Endodermal cell (in vitro differentiated cells): ENCODE measurements around the gene IMMP2L. TPM values are rescaled to one million over a fixed set of nuclear protein-coding genes. Genes with fewer than 3 reads are reported as not detected.

Experiments
- DNase-seq: peaks from one replicate; pipeline ENCODE4 v3.0.0-alpha.2; 2017
- H3K27ac ChIP-seq: 2 replicates; pipeline ENCODE4 v1.5.1; 2013; ENCODE audit warnings: mild to moderate bottlenecking, low read depth, low read length, moderate library complexity
- H3K27me3 ChIP-seq: 2 replicates; pipeline ENCODE4 v1.6.1; 2013; ENCODE audit warnings: mild to moderate bottlenecking, low read length, moderate library complexity; ENCODE audit not compliant: insufficient read depth, control insufficient read depth, poor library complexity, severe bottlenecking
- H3K36me3 ChIP-seq: 2 replicates; pipeline ENCODE4 v1.7.0; 2013; ENCODE audit warnings: mild to moderate bottlenecking, low read length, moderate library complexity; ENCODE audit not compliant: control insufficient read depth, insufficient read depth
- H3K4me1 ChIP-seq: one replicate; pipeline ENCODE4 v1.7.0; 2013; ENCODE audit warnings: low read length; ENCODE audit not compliant: control insufficient read depth, insufficient read depth
- H3K4me3 ChIP-seq: 2 replicates; pipeline ENCODE4 v1.5.1; 2013; ENCODE audit warnings: mild to moderate bottlenecking, low read length, moderate library complexity
- H3K9ac ChIP-seq: 2 replicates; pipeline ENCODE4 v1.6.1; 2013; ENCODE audit warnings: mild to moderate bottlenecking, low read length, moderate library complexity; ENCODE audit not compliant: poor library complexity, severe bottlenecking; ENCODE audit errors: extremely low read depth
- H3K9me3 ChIP-seq: 2 replicates; pipeline ENCODE4 v1.6.1; 2013; ENCODE audit warnings: mild to moderate bottlenecking, low read length, moderate library complexity; ENCODE audit not compliant: control insufficient read depth
- H3K27ac Mint-ChIP-seq: 2 replicates; pipeline ENCODE4 v1.8.0; 2020; ENCODE audit warnings: mixed read lengths
- H3K27me3 Mint-ChIP-seq: 2 replicates; pipeline ENCODE4 v1.8.0; 2021; ENCODE audit warnings: mild to moderate bottlenecking, mixed read lengths; ENCODE audit not compliant: insufficient read depth
- H3K36me3 Mint-ChIP-seq: 2 replicates; pipeline ENCODE4 v1.8.0; 2020; ENCODE audit warnings: low read depth, mixed read lengths
- H3K4me1 Mint-ChIP-seq: 2 replicates; pipeline ENCODE4 v1.8.0; 2020; ENCODE audit warnings: mixed read lengths
- H3K4me3 Mint-ChIP-seq: 2 replicates; pipeline ENCODE4 v1.8.0; 2020; ENCODE audit warnings: mild to moderate bottlenecking, moderate library complexity, mixed read lengths
- H3K9me3 Mint-ChIP-seq: 2 replicates; pipeline ENCODE4 v1.8.0; 2020; ENCODE audit warnings: mild to moderate bottlenecking, mixed read lengths
- WGBS, 2 experiments: methylation state at CpG; one replicate each; pipeline versions ENCODE4 v1.1.5 to v1.1.7; 2013; ENCODE audit warnings: missing lambda C conversion rate in 2 of 2, mixed read lengths in 1 of 2; ENCODE audit not compliant: insufficient coverage in 1 of 2, insufficient read length in 1 of 2; 5-methylcytosine and 5-hydroxymethylcytosine counted together
- total RNA-seq, 2 donors: library from RNA; stranded (reverse); fragmentation: NEBNext Ultra II Directional in 1 of 2; extraction: Animal tissue kit (Norgen Biotek cat#: 25700) in 1 of 2; gene quantifications; 2 replicates in 1 of 2; 3 replicates in 1 of 2; pipeline ENCODE4 v1.2.1, GENCODE V29; 2021
- TF ChIP-seq, protein P1 (sequence below): fragments of 200-600 bp; sonication (generic); conservative IDR thresholded peaks from 2 replicates; pipeline ENCODE4 v1.5.0; 2021; ENCODE audit warnings: antibody characterized with exemption, mild to moderate bottlenecking

Gene IMMP2L
- total RNA-seq, 2 donors from 2014 or later: 17.7 to 19.4 TPM

- Histone ChIP-seq H3K4me3 (no peak overlapping the region), H3K9me3 (no peaks in the 10 kb centered on the region), H3K27me3 (no peaks in the 10 kb centered on the region), H3K27ac (no peak overlapping the region), H3K36me3 (no peaks in the 10 kb centered on the region), H3K4me1 (peaks cover 9% of the 10 kb centered on the region), H3K9ac (peak overlapping the region; percentile 17)
- Mint-ChIP-seq H3K4me1 (peaks cover 30% of the 10 kb centered on the region), H3K9me3 (peaks cover 2% of the 10 kb centered on the region), H3K27me3 (no peaks in the 10 kb centered on the region), H3K36me3 (no peaks in the 10 kb centered on the region), H3K4me3 (no peak overlapping the region), H3K27ac (peak overlapping the region; percentile 14)
- WGBS, 2 experiments: 67 to 100% methylated on average over 1 to 2 of the region's 2 CpGs
- DNase-seq: no peak
- TF ChIP-seq, protein P1, sequence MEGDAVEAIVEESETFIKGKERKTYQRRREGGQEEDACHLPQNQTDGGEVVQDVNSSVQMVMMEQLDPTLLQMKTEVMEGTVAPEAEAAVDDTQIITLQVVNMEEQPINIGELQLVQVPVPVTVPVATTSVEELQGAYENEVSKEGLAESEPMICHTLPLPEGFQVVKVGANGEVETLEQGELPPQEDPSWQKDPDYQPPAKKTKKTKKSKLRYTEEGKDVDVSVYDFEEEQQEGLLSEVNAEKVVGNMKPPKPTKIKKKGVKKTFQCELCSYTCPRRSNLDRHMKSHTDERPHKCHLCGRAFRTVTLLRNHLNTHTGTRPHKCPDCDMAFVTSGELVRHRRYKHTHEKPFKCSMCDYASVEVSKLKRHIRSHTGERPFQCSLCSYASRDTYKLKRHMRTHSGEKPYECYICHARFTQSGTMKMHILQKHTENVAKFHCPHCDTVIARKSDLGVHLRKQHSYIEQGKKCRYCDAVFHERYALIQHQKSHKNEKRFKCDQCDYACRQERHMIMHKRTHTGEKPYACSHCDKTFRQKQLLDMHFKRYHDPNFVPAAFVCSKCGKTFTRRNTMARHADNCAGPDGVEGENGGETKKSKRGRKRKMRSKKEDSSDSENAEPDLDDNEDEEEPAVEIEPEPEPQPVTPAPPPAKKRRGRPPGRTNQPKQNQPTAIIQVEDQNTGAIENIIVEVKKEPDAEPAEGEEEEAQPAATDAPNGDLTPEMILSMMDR: no peak
Observed at GRCh38 chr7:111026806-111027205, 535.5 kb downstream of the IMMP2L start.

- H3K9ac ChIP-seq: peak overlapping the region; percentile 17
- peaks cover 9% of the 10 kb centered on the region for H3K4me1 ChIP-seq
- WGBS, 2 experiments: 64% methylated on average over 2 of the region's 4 CpGs; no CpG with 5 or more reads in 1 of the 2 experiments
- H3K36me3 Mint-ChIP-seq: peaks cover under 1% of the 10 kb centered on the region
- TF ChIP-seq, protein P1: no peak
- no peaks in the 10 kb centered on the region for H3K27me3 Mint-ChIP-seq
- H3K27ac ChIP-seq: no peak overlapping the region
- H3K36me3 ChIP-seq: no peaks in the 10 kb centered on the region
- H3K27me3 ChIP-seq: no peaks in the 10 kb centered on the region
- H3K9me3 Mint-ChIP-seq: peaks cover 4% of the 10 kb centered on the region
- no peak overlapping the region for H3K4me3 ChIP-seq
- no peaks in the 10 kb centered on the region for H3K9me3 ChIP-seq
- H3K4me3 Mint-ChIP-seq: no peak overlapping the region
- peaks cover 30% of the 10 kb centered on the region for H3K4me1 Mint-ChIP-seq
- peak overlapping the region; percentile 14 for H3K27ac Mint-ChIP-seq
- DNase-seq: no peak
Observed at GRCh38 chr7:111026343-111026742, 535.9 kb downstream of the IMMP2L start.

GRCh38 chr7:111025006-111025405, 537.3 kb downstream of the IMMP2L start:
- H3K4me3 Mint-ChIP-seq: no peak overlapping the region
- H3K27ac Mint-ChIP-seq: no peak overlapping the region
- peaks cover 6% of the 10 kb centered on the region for H3K9me3 Mint-ChIP-seq
- H3K36me3 ChIP-seq: no peaks in the 10 kb centered on the region
- no peaks in the 10 kb centered on the region for H3K27me3 ChIP-seq
- TF ChIP-seq, protein P1: no peak
- peaks cover 30% of the 10 kb centered on the region for H3K4me1 Mint-ChIP-seq
- 88% methylated on average over 1 of the region's 1 CpG; no CpG with 5 or more reads in 1 of the 2 experiments for WGBS, 2 experiments
- DNase-seq: no peak
- H3K36me3 Mint-ChIP-seq: peaks cover 2% of the 10 kb centered on the region
- no peak overlapping the region for H3K9ac ChIP-seq
- H3K4me3 ChIP-seq: no peak overlapping the region
- no peak overlapping the region for H3K27ac ChIP-seq
- H3K9me3 ChIP-seq: no peaks in the 10 kb centered on the region
- peaks cover 9% of the 10 kb centered on the region for H3K4me1 ChIP-seq
- no peaks in the 10 kb centered on the region for H3K27me3 Mint-ChIP-seq
